HCT116 (cell line): ENCODE results near the gene CCNJL.

Experiments used
- ELF1 ChIP-seq: IDR thresholded peaks from 2 replicates; pipeline ENCODE4 v1.6.1; 2012; ENCODE audit warnings: low read depth, borderline replicate concordance
- EZH2 ChIP-seq: fragments of 200-600 bp; sonication (generic); IDR thresholded peaks from 2 replicates; pipeline ENCODE4 v1.6.1; 2017; ENCODE audit warnings: antibody characterized with exemption, mixed run types
- EZH2phosphoT487 ChIP-seq: fragments of 200-600 bp; IDR thresholded peaks from 2 replicates; pipeline ENCODE4 v1.6.1; 2018; ENCODE audit warnings: antibody characterized with exemption, borderline replicate concordance
- POLR2A ChIP-seq: IDR thresholded peaks from 2 replicates; pipeline ENCODE4 v1.7.0; 2011; ENCODE audit warnings: borderline replicate concordance; ENCODE audit not compliant: insufficient read depth, insufficient read length; ENCODE audit errors: extremely low read depth
- SIN3A ChIP-seq: IDR thresholded peaks from 2 replicates; pipeline ENCODE4 v1.6.1; 2012; ENCODE audit warnings: low read depth
- YY1 ChIP-seq: IDR thresholded peaks from 2 replicates; pipeline ENCODE4 v1.6.1; 2011; ENCODE audit warnings: low read length, low read depth, moderate library complexity, mild to moderate bottlenecking; ENCODE audit not compliant: insufficient replicate concordance; ENCODE audit errors: extremely low read depth
- TF ChIP-seq, protein P1 (sequence below), 3 experiments: fragments of 200-600 bp in 1 of 3; sonication (generic) in 1 of 3; IDR thresholded peaks in 2 of 3; conservative IDR thresholded peaks in 1 of 3; 2 replicates each; pipeline ENCODE4 v1.5.1; 2012 to 2017; ENCODE audit warnings: low read depth in 2 of 3, low read length in 2 of 3, antibody characterized with exemption in 1 of 3, borderline replicate concordance in 1 of 3, control low read depth in 1 of 3, mild to moderate bottlenecking in 1 of 3, mixed read lengths in 1 of 3, mixed run types in 1 of 3, moderate library complexity in 1 of 3; ENCODE audit not compliant: insufficient read depth in 1 of 3
- TF ChIP-seq, protein P2 (sequence below): IDR thresholded peaks from 2 replicates; pipeline ENCODE4 v1.6.1; 2011; ENCODE audit warnings: mild to moderate bottlenecking, low read length, moderate library complexity; ENCODE audit not compliant: insufficient replicate concordance; ENCODE audit errors: extremely low read depth

DNA sequence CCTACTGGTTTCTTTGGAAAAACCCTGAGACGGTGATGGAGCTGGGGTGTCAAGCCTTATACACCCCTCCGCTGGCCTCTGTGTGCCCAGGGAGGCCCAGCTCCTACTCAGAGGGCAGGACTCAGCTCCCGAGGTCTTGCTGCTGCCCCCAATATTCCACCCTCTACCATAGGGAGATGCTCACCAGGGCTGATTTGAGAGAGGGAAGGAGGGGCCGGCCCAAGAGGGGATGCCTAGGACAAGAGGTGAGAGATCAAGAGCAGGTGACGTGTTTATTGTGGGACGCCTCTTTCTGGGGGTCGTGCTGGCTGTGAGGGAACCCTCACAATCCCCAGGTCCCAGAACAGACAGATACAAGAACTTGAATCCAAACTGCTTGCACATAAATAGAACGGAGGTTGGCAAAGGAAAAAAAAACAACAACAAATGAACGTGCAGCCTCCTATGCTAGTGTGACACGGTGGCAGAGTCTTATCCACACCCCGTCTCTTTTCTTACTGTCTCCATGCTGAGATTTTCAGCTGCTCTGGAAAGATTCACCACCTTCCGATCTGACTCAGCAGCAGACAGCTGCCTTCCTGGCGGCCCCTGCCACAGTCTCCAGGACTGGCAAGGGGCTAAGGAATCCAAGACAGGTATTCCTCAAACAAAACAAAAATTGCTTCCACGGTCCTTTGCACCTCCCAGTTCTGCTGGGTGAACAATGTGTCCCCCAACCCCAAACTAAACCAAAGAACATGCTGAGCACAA is 60.8 kb downstream of the CCNJL start:
- no peak for TF ChIP-seq SIN3A
- no peak for TF ChIP-seq EZH2
- TF ChIP-seq POLR2A, result no peak
- no peak for TF ChIP-seq EZH2phosphoT487
- TF ChIP-seq, protein P1, sequence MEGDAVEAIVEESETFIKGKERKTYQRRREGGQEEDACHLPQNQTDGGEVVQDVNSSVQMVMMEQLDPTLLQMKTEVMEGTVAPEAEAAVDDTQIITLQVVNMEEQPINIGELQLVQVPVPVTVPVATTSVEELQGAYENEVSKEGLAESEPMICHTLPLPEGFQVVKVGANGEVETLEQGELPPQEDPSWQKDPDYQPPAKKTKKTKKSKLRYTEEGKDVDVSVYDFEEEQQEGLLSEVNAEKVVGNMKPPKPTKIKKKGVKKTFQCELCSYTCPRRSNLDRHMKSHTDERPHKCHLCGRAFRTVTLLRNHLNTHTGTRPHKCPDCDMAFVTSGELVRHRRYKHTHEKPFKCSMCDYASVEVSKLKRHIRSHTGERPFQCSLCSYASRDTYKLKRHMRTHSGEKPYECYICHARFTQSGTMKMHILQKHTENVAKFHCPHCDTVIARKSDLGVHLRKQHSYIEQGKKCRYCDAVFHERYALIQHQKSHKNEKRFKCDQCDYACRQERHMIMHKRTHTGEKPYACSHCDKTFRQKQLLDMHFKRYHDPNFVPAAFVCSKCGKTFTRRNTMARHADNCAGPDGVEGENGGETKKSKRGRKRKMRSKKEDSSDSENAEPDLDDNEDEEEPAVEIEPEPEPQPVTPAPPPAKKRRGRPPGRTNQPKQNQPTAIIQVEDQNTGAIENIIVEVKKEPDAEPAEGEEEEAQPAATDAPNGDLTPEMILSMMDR (IDR thresholded peaks at IDR 0.05 in 2 of 3, conservative IDR thresholded peaks at IDR 0.05 in 1 of 3; ENCODE audit: borderline replicate concordance in 1 of 3, insufficient read depth in 1 of 3, low read depth in 2 of 3, low read length in 2 of 3), result no peak
- TF ChIP-seq ELF1, result no peak
- TF ChIP-seq YY1, result no peak
- TF ChIP-seq, protein P2, sequence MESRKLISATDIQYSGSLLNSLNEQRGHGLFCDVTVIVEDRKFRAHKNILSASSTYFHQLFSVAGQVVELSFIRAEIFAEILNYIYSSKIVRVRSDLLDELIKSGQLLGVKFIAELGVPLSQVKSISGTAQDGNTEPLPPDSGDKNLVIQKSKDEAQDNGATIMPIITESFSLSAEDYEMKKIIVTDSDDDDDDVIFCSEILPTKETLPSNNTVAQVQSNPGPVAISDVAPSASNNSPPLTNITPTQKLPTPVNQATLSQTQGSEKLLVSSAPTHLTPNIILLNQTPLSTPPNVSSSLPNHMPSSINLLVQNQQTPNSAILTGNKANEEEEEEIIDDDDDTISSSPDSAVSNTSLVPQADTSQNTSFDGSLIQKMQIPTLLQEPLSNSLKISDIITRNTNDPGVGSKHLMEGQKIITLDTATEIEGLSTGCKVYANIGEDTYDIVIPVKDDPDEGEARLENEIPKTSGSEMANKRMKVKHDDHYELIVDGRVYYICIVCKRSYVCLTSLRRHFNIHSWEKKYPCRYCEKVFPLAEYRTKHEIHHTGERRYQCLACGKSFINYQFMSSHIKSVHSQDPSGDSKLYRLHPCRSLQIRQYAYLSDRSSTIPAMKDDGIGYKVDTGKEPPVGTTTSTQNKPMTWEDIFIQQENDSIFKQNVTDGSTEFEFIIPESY, result no peak
